Upper lobe of left lung (tissue), 4 donors: ENCODE data around the gene INTS4.
"Not testable (repeated sequence)": the region's sequence is repeated elsewhere in the genome, so short reads cannot be mapped to it uniquely, and the experiment has no call there.

Experiments used
- EP300 ChIP-seq, 4 donors: sonication (generic); formaldehyde crosslinking; IDR thresholded peaks; one replicate each; pipeline ENCODE4 v1.5.1; 2017; ENCODE audit warnings: antibody characterized with exemption in 4 of 4, control low read depth in 2 of 4
- POLR2A ChIP-seq, 4 donors: fragments of 450-650 bp; IDR thresholded peaks; one replicate each; pipeline ENCODE4 v1.5.1; 2016 to 2017; ENCODE audit warnings: antibody characterized with exemption in 4 of 4, mild to moderate bottlenecking in 2 of 4
- POLR2AphosphoS5 ChIP-seq, 2 donors: sonication (generic); formaldehyde crosslinking; IDR thresholded peaks; one replicate each; pipeline ENCODE4 v1.5.1; 2017; ENCODE audit warnings: antibody characterized with exemption in 2 of 2
- TF ChIP-seq, protein P1 (sequence below), 6 experiments: fragments of 450-650 bp in 4 of 6; fragments of 200-600 bp in 2 of 6; sonication (generic) in 2 of 6; IDR thresholded peaks; one replicate each; pipeline ENCODE4 v1.5.1; 2016 to 2019; ENCODE audit warnings: antibody characterized with exemption in 6 of 6

DNA sequence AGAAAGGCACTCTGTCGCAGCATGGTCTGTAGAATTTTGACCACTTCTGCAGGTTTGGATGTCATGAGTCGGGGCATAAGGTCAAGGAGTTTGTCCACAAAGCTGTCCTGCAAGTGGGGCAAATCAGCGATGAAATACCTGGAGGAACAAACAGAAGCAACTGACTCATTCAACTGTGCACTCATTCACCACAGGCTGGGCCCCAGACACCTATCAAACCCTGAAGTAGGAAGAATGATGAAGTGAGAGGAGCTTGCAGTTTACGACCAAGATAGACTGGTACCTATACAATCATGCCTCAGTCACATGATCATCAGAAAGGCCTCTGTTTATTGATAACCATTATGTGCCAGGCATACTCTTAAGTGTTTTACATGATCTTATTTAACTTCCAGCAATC lies 102.8 kb downstream of the INTS4 start:
- TF ChIP-seq, protein P1, sequence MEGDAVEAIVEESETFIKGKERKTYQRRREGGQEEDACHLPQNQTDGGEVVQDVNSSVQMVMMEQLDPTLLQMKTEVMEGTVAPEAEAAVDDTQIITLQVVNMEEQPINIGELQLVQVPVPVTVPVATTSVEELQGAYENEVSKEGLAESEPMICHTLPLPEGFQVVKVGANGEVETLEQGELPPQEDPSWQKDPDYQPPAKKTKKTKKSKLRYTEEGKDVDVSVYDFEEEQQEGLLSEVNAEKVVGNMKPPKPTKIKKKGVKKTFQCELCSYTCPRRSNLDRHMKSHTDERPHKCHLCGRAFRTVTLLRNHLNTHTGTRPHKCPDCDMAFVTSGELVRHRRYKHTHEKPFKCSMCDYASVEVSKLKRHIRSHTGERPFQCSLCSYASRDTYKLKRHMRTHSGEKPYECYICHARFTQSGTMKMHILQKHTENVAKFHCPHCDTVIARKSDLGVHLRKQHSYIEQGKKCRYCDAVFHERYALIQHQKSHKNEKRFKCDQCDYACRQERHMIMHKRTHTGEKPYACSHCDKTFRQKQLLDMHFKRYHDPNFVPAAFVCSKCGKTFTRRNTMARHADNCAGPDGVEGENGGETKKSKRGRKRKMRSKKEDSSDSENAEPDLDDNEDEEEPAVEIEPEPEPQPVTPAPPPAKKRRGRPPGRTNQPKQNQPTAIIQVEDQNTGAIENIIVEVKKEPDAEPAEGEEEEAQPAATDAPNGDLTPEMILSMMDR (IDR thresholded peaks at IDR 0.05), result not testable (repeated sequence)
- not testable (repeated sequence) for TF ChIP-seq POLR2A, EP300, POLR2AphosphoS5 (IDR thresholded peaks at IDR 0.05)
